Measurements from ENCODE around the gene ABRAXAS1.

DNA sequence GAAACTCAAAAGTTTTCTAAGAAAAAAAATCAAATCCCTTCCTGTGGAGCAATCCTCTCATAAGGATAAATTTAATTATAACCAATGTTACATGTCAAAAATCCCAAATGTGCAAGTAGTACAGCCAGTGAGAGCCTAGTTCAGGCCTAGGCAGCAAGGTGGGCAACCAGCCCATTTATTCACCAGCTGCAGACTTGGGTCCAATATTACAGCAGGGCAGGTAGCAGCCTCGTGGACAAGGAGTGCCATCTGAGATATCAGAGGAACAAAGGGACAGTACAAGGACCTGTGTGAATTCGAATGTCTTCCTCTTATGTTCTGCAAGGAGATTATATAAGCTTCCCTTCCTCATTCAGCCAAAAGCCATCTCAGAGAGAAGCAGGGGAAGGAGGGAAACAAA is 35.9 kb downstream of the ABRAXAS1 start:
- TF ChIP-seq, protein P1, sequence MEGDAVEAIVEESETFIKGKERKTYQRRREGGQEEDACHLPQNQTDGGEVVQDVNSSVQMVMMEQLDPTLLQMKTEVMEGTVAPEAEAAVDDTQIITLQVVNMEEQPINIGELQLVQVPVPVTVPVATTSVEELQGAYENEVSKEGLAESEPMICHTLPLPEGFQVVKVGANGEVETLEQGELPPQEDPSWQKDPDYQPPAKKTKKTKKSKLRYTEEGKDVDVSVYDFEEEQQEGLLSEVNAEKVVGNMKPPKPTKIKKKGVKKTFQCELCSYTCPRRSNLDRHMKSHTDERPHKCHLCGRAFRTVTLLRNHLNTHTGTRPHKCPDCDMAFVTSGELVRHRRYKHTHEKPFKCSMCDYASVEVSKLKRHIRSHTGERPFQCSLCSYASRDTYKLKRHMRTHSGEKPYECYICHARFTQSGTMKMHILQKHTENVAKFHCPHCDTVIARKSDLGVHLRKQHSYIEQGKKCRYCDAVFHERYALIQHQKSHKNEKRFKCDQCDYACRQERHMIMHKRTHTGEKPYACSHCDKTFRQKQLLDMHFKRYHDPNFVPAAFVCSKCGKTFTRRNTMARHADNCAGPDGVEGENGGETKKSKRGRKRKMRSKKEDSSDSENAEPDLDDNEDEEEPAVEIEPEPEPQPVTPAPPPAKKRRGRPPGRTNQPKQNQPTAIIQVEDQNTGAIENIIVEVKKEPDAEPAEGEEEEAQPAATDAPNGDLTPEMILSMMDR (conservative IDR thresholded peaks at IDR 0.05; ENCODE audit: low read depth, low read length) = no peak
- TF ChIP-seq RAD21 (IDR thresholded peaks at IDR 0.05; ENCODE audit: low read length) (no peak), POLR2A (IDR thresholded peaks at IDR 0.05; ENCODE audit: low read depth, low read length) (no peak), CHD1 (IDR thresholded peaks at IDR 0.05; ENCODE audit: low read depth, low read length) (no peak), MAZ (IDR thresholded peaks at IDR 0.05; ENCODE audit: borderline replicate concordance, low read depth, low read length) (no peak), FOS (IDR thresholded peaks at IDR 0.05; ENCODE audit: low read depth, low read length) (no peak), SMC3 (IDR thresholded peaks at IDR 0.05; ENCODE audit: low read depth, low read length) (no peak), RCOR1 (IDR thresholded peaks at IDR 0.05; ENCODE audit: insufficient replicate concordance, low read length) (no peak), CEBPB (IDR thresholded peaks at IDR 0.05; ENCODE audit: low read depth, low read length) (no peak), RFX5 (IDR thresholded peaks at IDR 0.05; ENCODE audit: low read depth, low read length) (no peak), BHLHE40 (IDR thresholded peaks at IDR 0.05; ENCODE audit: low read depth, low read length) (no peak), MXI1 (IDR thresholded peaks at IDR 0.05; ENCODE audit: borderline replicate concordance, low read depth, low read length) (no peak)
- TF ChIP-seq, protein P2, sequence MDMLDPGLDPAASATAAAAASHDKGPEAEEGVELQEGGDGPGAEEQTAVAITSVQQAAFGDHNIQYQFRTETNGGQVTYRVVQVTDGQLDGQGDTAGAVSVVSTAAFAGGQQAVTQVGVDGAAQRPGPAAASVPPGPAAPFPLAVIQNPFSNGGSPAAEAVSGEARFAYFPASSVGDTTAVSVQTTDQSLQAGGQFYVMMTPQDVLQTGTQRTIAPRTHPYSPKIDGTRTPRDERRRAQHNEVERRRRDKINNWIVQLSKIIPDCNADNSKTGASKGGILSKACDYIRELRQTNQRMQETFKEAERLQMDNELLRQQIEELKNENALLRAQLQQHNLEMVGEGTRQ (IDR thresholded peaks at IDR 0.05; ENCODE audit: low read depth, low read length) = no peak
- TF ChIP-seq, protein P3, sequence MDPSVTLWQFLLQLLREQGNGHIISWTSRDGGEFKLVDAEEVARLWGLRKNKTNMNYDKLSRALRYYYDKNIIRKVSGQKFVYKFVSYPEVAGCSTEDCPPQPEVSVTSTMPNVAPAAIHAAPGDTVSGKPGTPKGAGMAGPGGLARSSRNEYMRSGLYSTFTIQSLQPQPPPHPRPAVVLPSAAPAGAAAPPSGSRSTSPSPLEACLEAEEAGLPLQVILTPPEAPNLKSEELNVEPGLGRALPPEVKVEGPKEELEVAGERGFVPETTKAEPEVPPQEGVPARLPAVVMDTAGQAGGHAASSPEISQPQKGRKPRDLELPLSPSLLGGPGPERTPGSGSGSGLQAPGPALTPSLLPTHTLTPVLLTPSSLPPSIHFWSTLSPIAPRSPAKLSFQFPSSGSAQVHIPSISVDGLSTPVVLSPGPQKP (IDR thresholded peaks at IDR 0.05; ENCODE audit: borderline replicate concordance, low read depth, low read length) = no peak
